ENCODE measurements around the gene PAQR8. TPM values are rescaled to one million over a fixed set of nuclear protein-coding genes. Genes with fewer than 3 reads are reported as not detected.
A peak's percentile ranks its signal among the peaks of the same experiment; 100 is the strongest.

PAQR8 gene
- polyA plus RNA-seq, 1 of the 3 experiments (the other 2 are of a cell fraction): 2.3 TPM

- TF ChIP-seq, protein P1, sequence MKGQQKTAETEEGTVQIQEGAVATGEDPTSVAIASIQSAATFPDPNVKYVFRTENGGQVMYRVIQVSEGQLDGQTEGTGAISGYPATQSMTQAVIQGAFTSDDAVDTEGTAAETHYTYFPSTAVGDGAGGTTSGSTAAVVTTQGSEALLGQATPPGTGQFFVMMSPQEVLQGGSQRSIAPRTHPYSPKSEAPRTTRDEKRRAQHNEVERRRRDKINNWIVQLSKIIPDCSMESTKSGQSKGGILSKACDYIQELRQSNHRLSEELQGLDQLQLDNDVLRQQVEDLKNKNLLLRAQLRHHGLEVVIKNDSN (IDR thresholded peaks at IDR 0.05; ENCODE audit: borderline replicate concordance, low read depth): peak; percentile 62; the same call in 1 of the 2 replicates
- peak; percentile 52; the same call in 1 of the 2 replicates for TF ChIP-seq POLR2AphosphoS5 (IDR thresholded peaks at IDR 0.05; ENCODE audit: low read depth, low read length)
- peak; percentile 90 for TF ChIP-seq TCF12 (IDR thresholded peaks at IDR 0.05)
- TF ChIP-seq FOXJ3 (CRISPR knock-in tag; IDR thresholded peaks at IDR 0.05): no peak
- TF ChIP-seq SMC3 (IDR thresholded peaks at IDR 0.05; ENCODE audit: low read depth, low read length): no peak
- TF ChIP-seq, protein P2, sequence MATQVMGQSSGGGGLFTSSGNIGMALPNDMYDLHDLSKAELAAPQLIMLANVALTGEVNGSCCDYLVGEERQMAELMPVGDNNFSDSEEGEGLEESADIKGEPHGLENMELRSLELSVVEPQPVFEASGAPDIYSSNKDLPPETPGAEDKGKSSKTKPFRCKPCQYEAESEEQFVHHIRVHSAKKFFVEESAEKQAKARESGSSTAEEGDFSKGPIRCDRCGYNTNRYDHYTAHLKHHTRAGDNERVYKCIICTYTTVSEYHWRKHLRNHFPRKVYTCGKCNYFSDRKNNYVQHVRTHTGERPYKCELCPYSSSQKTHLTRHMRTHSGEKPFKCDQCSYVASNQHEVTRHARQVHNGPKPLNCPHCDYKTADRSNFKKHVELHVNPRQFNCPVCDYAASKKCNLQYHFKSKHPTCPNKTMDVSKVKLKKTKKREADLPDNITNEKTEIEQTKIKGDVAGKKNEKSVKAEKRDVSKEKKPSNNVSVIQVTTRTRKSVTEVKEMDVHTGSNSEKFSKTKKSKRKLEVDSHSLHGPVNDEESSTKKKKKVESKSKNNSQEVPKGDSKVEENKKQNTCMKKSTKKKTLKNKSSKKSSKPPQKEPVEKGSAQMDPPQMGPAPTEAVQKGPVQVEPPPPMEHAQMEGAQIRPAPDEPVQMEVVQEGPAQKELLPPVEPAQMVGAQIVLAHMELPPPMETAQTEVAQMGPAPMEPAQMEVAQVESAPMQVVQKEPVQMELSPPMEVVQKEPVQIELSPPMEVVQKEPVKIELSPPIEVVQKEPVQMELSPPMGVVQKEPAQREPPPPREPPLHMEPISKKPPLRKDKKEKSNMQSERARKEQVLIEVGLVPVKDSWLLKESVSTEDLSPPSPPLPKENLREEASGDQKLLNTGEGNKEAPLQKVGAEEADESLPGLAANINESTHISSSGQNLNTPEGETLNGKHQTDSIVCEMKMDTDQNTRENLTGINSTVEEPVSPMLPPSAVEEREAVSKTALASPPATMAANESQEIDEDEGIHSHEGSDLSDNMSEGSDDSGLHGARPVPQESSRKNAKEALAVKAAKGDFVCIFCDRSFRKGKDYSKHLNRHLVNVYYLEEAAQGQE (IDR thresholded peaks at IDR 0.05; ENCODE audit: low read depth, low read length): 0 out of 2 replicates have a peak, but pooled peaks have one; percentile 16
- peak; percentile 6; the same call in 1 of the 2 replicates for TF ChIP-seq TAF1 (IDR thresholded peaks at IDR 0.05; ENCODE audit: borderline replicate concordance, low read depth, low read length)
- no peak for TF ChIP-seq IRF3 (IDR thresholded peaks at IDR 0.05; ENCODE audit: low read depth, low read length)
- TF ChIP-seq FOSL2 (IDR thresholded peaks at IDR 0.05; ENCODE audit: borderline replicate concordance, low read depth): peak; percentile 82; the same call in 1 of the 2 replicates
- no peak for TF ChIP-seq NRF1 (IDR thresholded peaks at IDR 0.05; ENCODE audit: low read depth, low read length)
- TF ChIP-seq YY1 (IDR thresholded peaks at IDR 0.05; ENCODE audit: low read depth): no peak
- TF ChIP-seq, protein P3, sequence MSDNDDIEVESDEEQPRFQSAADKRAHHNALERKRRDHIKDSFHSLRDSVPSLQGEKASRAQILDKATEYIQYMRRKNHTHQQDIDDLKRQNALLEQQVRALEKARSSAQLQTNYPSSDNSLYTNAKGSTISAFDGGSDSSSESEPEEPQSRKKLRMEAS (IDR thresholded peaks at IDR 0.05; ENCODE audit: low read depth): peak; percentile 76; the same call in 1 of the 2 replicates
- peak; percentile 79 for TF ChIP-seq JUND (IDR thresholded peaks at IDR 0.05)
- no peak for TF ChIP-seq RCOR1 (IDR thresholded peaks at IDR 0.05; ENCODE audit: low read length)
- TF ChIP-seq, protein P4, sequence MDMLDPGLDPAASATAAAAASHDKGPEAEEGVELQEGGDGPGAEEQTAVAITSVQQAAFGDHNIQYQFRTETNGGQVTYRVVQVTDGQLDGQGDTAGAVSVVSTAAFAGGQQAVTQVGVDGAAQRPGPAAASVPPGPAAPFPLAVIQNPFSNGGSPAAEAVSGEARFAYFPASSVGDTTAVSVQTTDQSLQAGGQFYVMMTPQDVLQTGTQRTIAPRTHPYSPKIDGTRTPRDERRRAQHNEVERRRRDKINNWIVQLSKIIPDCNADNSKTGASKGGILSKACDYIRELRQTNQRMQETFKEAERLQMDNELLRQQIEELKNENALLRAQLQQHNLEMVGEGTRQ (IDR thresholded peaks at IDR 0.05; ENCODE audit: borderline replicate concordance, low read depth, low read length): no peak
- peak; percentile 43; the same call in 1 of the 2 replicates for TF ChIP-seq MXI1 (IDR thresholded peaks at IDR 0.05; ENCODE audit: low read depth, low read length)
These were observed 28.4 kb downstream of the PAQR8 start (continued) for GRCh38 chr6:52390361-52390727.
